ENCODE results near the gene BIN2. TPM values are rescaled to one million over a fixed set of nuclear protein-coding genes. Genes with fewer than 3 reads are reported as not detected.
A peak's percentile ranks its signal among the peaks of the same experiment; 100 is the strongest.
"Not testable (repeated sequence)": the region's sequence is repeated elsewhere in the genome, so short reads cannot be mapped to it uniquely, and the experiment has no call there.

Gene BIN2
- total and polyA plus RNA-seq, 2 of the 13 experiments (the other 11 are each of a cell fraction or from before 2014, with no cell fraction given), result not detected

DNA sequence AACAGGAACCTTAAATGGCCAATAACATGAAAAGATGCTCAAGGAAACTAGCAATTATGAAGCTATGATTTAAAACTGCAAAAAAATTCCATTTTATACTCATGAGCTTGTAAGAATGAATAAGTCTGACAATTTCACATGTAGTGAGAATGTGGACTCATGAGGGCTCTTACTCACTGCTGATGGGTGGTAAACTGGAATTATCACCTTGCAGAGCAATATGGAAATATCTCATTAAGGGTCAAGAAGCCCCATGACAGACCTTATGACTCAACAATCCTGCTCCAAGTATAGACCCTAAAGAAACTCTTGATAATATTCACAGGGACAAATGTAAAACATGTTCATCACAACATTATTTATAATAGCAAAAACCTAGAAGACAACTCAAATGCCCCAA is 30.3 kb downstream of the BIN2 start:
- Histone ChIP-seq H4K20me1 (ENCODE audit: insufficient read depth, low read length) (no peaks in the 10 kb centered on the region), H3K79me2 (ENCODE audit: insufficient read depth, low read length) (no peaks in the 10 kb centered on the region), H3K9ac (ENCODE audit: insufficient read depth, low read depth, low read length) (no peak overlapping the region), H3K27me3 (ENCODE audit: control insufficient read depth in 1 of 2, insufficient read depth in 2 of 2, low read length in 2 of 2) (no peaks in the 10 kb centered on the region; a peak in 1 of 5 replicates), H3K27ac (ENCODE audit: extremely low read length, insufficient read depth, low read length) (no peak overlapping the region), H2AFZ (ENCODE audit: low read length) (no peak overlapping the region), H3K4me1 (ENCODE audit: insufficient read depth, low read length) (no peaks in the 10 kb centered on the region), H3K36me3 (replicated peaks in 1 of 2; ENCODE audit: control insufficient read depth in 1 of 2, insufficient read depth in 2 of 2, low read length in 2 of 2) (no peaks in the 10 kb centered on the region), H3K9me3 (ENCODE audit: low read length) (no peaks in the 10 kb centered on the region), H3K4me2 (ENCODE audit: low read depth, low read length) (no peak overlapping the region), H3K4me3 (replicated peaks in 1 of 3; ENCODE audit: insufficient read depth in 1 of 3, low read depth in 2 of 3, low read length in 3 of 3) (no peak overlapping the region)
- DNase-seq (ENCODE audit: low spot score) (no peak), ATAC-seq (no peak), FAIRE-seq (no peak)
- intact Hi-C loops (cut with micrococcal nuclease; ENCODE audit: unreplicated experiment), result no loop called here
- CTCF ChIA-PET (ENCODE audit: low intra/inter-chr PET ratio, low total read pairs), result no interaction called here
- POLR2A ChIA-PET, result no interaction called here
- no TSS peak for BruUV-seq (replicated peaks)
- in situ Hi-C loops (cut with HindIII; ENCODE audit: extremely low pct_ligation_motif_present, low pct_unique_long_range_greater_than_20kb), result no loop called here
- no peak for TF ChIP-seq REPIN1 (CRISPR knock-in tag; IDR thresholded peaks at IDR 0.05; ENCODE audit: borderline replicate concordance, low read depth)
- no peak for TF ChIP-seq KAT7 (CRISPR knock-in tag; IDR thresholded peaks at IDR 0.05; ENCODE audit: borderline replicate concordance)
- TF ChIP-seq ARHGAP35 (CRISPR knock-in tag; IDR thresholded peaks at IDR 0.05; ENCODE audit: borderline replicate concordance), result no peak

DNA sequence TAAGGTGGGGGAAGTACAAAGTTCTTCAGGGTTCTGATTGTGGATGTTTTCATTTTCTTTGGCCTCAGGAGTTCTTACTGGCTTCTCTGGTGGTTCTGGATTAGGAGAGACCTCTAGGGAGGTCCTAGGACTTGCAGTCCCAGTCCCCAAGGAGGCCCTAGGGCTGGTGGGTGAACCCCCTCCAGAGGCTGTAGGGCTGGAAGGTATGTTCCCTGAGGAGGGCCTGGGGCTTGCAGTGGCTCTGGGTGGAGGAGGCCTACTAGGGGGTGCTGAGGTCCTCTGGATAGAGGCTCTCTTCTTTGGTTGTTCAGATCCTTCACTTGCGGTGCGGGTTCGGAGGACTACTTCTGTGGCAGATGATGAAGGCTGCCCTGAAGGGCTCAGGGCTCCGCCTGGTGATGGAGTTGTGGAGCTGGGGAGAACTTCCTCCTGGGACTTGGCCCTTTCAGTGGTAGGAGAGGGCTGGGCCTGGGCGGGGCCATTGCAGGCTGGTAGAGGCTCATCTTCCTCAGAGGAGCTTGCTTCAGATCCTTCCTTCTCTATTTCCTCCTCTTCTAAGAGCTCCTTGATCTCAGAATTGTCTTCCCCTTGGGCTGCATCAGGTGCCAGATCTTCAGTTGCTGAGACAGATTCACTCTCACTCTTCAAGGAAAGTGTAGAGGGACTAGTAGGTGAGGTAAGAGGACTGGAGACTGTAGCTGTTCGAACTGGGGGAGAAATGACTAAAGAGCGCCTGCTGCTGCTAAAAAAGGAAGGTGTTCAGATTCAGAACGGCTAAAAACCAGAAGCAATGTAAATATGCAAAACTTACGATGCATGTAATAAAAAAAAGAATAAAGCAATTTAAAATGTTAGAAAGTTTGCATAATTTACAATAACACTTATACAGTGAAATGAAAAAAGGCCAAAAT is 32.1 kb downstream of the BIN2 start:
- H2AFZ ChIP-seq (ENCODE audit: low read length); H3K36me3 ChIP-seq (replicated peaks in 1 of 2; ENCODE audit: control insufficient read depth in 1 of 2, insufficient read depth in 2 of 2, low read length in 2 of 2); intact Hi-C loops (cut with micrococcal nuclease; ENCODE audit: unreplicated experiment); H3K79me2 ChIP-seq (ENCODE audit: insufficient read depth, low read length); H3K4me3 ChIP-seq (replicated peaks in 1 of 3; ENCODE audit: insufficient read depth in 1 of 3, low read depth in 2 of 3, low read length in 3 of 3); in situ Hi-C loops (cut with HindIII; ENCODE audit: extremely low pct_ligation_motif_present, low pct_unique_long_range_greater_than_20kb); H3K27me3 ChIP-seq (ENCODE audit: control insufficient read depth in 1 of 2, insufficient read depth in 2 of 2, low read length in 2 of 2); CTCF ChIA-PET (ENCODE audit: low intra/inter-chr PET ratio, low total read pairs); H3K4me1 ChIP-seq (ENCODE audit: insufficient read depth, low read length); H3K9me3 ChIP-seq (ENCODE audit: low read length); H3K27ac ChIP-seq (ENCODE audit: extremely low read length, insufficient read depth, low read length); H4K20me1 ChIP-seq (ENCODE audit: insufficient read depth, low read length); BruUV-seq (replicated peaks); H3K9ac ChIP-seq (ENCODE audit: insufficient read depth, low read depth, low read length): not testable (repeated sequence)
- DNase-seq (ENCODE audit: low spot score) (peak; percentile 15), FAIRE-seq (peak; percentile 52), ATAC-seq (peak; percentile 92)
- peak overlapping the region; percentile 42; the same call in 1 of the 2 replicates for H3K4me2 ChIP-seq (ENCODE audit: low read depth, low read length)
- 3% methylated on average over 5 of the region's 9 CpGs for WGBS (ENCODE audit: low lambda C conversion rate)
- TF ChIP-seq, protein P1, sequence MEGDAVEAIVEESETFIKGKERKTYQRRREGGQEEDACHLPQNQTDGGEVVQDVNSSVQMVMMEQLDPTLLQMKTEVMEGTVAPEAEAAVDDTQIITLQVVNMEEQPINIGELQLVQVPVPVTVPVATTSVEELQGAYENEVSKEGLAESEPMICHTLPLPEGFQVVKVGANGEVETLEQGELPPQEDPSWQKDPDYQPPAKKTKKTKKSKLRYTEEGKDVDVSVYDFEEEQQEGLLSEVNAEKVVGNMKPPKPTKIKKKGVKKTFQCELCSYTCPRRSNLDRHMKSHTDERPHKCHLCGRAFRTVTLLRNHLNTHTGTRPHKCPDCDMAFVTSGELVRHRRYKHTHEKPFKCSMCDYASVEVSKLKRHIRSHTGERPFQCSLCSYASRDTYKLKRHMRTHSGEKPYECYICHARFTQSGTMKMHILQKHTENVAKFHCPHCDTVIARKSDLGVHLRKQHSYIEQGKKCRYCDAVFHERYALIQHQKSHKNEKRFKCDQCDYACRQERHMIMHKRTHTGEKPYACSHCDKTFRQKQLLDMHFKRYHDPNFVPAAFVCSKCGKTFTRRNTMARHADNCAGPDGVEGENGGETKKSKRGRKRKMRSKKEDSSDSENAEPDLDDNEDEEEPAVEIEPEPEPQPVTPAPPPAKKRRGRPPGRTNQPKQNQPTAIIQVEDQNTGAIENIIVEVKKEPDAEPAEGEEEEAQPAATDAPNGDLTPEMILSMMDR (CRISPR knock-in tag; IDR thresholded peaks at IDR 0.05), result peak; percentile 41; the same call in 1 of the 2 replicates
- peak; percentile 31 for TF ChIP-seq STAG1 (CRISPR knock-in tag; IDR thresholded peaks at IDR 0.05)
- POLR2A ChIA-PET, result interaction anchor here (1.0 kb wide), 1 partner anchor 209 kb away, joined by 5 read pairs; no protein-coding TSS in a partner anchor

Measured in HepG2 (cell line).